RWPE1 (cell line): ENCODE measurements around the gene TXNRD1.

Experiments
- CTCF ChIA-PET: fragments of 350-600 bp; sonication (Branson Sonifier 250); formaldehyde crosslinking; extraction: SDS; loops from one replicate; lab custom pipeline; 2021; lab: Yijun Ruan, JAX
- POLR2A ChIA-PET: fragments of 400-600 bp; formaldehyde crosslinking; extraction: SDS; loops from one replicate; lab custom pipeline; 2020; ENCODE audit warnings: antibody characterized with exemption; ENCODE audit not compliant: low non-redundant PET; lab: Yijun Ruan, JAX
- DNase-seq: peaks from one replicate; pipeline ENCODE4 v3.0.0; 2012; ENCODE audit warnings: low spot score
- H3K27ac ChIP-seq: fragments of 450-650 bp; 2 replicates; pipeline ENCODE4 v1.5.1; 2017
- TF ChIP-seq, protein P1 (sequence below): fragments of 450-650 bp; conservative IDR thresholded peaks from 2 replicates; pipeline ENCODE4 v1.5.1; 2017; ENCODE audit warnings: low read depth, mild to moderate bottlenecking

The TXNRD1 gene

GRCh38 chr12:104215638-104216297 is at the start of gene TXNRD1:
Gene TXNRD1 (plus strand): TSS chr12:104215779. CDS start chr12:104215803, 24 bp downstream.
- ChIA-PET CTCF (interaction anchor here (0.7 to 1.2 kb wide), 5 partner anchors 72 to 93 kb away, joined by 3 to 10 read pairs (median 4); no protein-coding TSS in a partner anchor), POLR2A (no interaction called here)
- DNase-seq, result peak; percentile 72
- H3K27ac ChIP-seq, result peak within 1 kb of the TSS; percentile 61
- TF ChIP-seq, protein P1, sequence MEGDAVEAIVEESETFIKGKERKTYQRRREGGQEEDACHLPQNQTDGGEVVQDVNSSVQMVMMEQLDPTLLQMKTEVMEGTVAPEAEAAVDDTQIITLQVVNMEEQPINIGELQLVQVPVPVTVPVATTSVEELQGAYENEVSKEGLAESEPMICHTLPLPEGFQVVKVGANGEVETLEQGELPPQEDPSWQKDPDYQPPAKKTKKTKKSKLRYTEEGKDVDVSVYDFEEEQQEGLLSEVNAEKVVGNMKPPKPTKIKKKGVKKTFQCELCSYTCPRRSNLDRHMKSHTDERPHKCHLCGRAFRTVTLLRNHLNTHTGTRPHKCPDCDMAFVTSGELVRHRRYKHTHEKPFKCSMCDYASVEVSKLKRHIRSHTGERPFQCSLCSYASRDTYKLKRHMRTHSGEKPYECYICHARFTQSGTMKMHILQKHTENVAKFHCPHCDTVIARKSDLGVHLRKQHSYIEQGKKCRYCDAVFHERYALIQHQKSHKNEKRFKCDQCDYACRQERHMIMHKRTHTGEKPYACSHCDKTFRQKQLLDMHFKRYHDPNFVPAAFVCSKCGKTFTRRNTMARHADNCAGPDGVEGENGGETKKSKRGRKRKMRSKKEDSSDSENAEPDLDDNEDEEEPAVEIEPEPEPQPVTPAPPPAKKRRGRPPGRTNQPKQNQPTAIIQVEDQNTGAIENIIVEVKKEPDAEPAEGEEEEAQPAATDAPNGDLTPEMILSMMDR, result peak; percentile 89

- CTCF ChIA-PET, result no interaction called here
- no peak for DNase-seq
- TF ChIP-seq, protein P1, result no peak
- POLR2A ChIA-PET, result no interaction called here
- H3K27ac ChIP-seq, result no peak overlapping the region
Observed at GRCh38 chr12:104165801-104166200, 49.8 kb upstream of the TXNRD1 start.

GRCh38 chr12:104166465-104166864 is 49.1 kb upstream of the TXNRD1 start:
- TF ChIP-seq, protein P1, result no peak
- no peak overlapping the region for H3K27ac ChIP-seq
- no peak for DNase-seq
- ChIA-PET POLR2A (no interaction called here), CTCF (no interaction called here)

- DNase-seq, result no peak
- CTCF ChIA-PET, result interaction anchor here (0.6 to 0.7 kb wide), 2 partner anchors 9 to 393 kb away, joined by 3 read pairs; no protein-coding TSS in a partner anchor
- TF ChIP-seq, protein P1, result no peak
Observed at GRCh38 chr12:104167519-104168458, 47.8 kb upstream of the TXNRD1 start.

DNA sequence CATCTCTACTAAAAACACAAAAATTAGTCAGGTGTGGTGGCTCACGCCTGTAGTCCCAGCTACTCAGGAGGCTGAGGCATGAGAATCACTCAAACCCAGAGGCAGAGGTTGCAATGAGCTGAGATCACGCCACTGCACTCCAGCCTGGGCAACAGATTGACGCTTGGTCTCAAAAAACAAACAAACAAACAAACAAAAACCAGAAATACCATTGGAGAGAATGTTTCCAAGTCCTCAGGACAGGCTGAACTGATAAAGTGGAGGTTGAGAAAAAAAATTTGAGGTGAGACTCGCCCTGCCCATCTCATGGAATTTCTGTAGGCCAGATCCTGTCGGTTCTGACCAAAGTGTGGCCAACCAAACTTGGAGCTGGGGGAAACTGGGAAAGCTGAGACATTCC is 47.0 kb upstream of the TXNRD1 start:
- CTCF ChIA-PET, result no interaction called here
- POLR2A ChIA-PET, result no interaction called here
- DNase-seq, result no peak
- TF ChIP-seq, protein P1, result no peak
- no peak overlapping the region for H3K27ac ChIP-seq

More at GRCh38 chr12:104167519-104168458, 47.8 kb upstream of the TXNRD1 start:
- no peak overlapping the region for H3K27ac ChIP-seq
- POLR2A ChIA-PET, result no interaction called here

- TF ChIP-seq, protein P1, result no peak
- ChIA-PET POLR2A (interaction anchor here (0.6 kb wide), 1 partner anchor 34 kb away, joined by 4 read pairs; the partner anchor contains the start of gene NFYB), CTCF (interaction anchor here (0.6 kb wide), 1 partner anchor 285 kb away, joined by 3 read pairs; no protein-coding TSS in a partner anchor)
- no peak for DNase-seq
- H3K27ac ChIP-seq, result no peak overlapping the region
Observed at GRCh38 chr12:104171785-104172569, 43.6 kb upstream of the TXNRD1 start.
